ENCODE measurements around the gene SLC25A31. TPM values are rescaled to one million over a fixed set of nuclear protein-coding genes. Genes with fewer than 3 reads are reported as not detected.

Gene SLC25A31
- total and polyA plus RNA-seq, 7 donors, result not detected

DNA sequence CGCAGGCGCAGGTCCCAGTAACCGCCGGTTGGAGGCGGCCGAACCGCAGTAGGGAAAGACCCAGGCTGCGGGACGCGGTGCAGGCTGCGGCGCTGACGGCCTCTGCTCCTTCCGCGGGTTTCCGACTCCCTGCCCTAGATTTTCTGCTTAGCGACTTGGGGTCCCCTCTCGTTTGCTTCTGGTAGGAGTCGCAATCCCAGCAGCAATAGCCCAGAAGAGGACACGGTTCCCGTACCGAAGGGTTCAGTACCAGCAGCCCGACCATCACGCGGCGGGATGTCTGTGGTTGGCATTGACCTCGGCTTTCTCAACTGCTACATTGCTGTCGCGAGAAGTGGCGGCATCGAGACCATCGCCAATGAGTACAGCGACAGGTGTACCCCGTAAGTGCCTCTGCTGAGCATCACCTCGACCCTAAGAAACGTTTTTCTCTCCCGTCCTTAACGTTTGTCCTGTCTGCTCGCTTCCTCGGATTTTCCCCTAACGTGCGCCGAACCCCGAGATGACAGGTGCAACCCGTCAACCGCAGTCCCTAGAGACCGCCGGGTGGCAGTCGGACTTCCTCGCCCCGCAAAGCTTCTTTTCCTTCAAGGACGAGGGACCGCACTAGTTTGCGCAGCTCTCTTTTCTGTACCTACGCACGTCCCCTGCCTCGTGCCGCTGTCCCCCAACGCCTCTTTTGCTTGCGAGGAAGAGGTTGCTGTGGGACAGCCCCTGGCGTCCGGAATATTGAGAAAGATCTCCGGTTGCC lies 52.2 kb downstream of the SLC25A31 start, which contains the start of gene HSPA4L:
Gene HSPA4L, plus strand, starts transcription at position 48 of the 751 bp plus-strand sequence. Its CDS starts 229 bp downstream, at position 277.
- TF ChIP-seq, protein P1, sequence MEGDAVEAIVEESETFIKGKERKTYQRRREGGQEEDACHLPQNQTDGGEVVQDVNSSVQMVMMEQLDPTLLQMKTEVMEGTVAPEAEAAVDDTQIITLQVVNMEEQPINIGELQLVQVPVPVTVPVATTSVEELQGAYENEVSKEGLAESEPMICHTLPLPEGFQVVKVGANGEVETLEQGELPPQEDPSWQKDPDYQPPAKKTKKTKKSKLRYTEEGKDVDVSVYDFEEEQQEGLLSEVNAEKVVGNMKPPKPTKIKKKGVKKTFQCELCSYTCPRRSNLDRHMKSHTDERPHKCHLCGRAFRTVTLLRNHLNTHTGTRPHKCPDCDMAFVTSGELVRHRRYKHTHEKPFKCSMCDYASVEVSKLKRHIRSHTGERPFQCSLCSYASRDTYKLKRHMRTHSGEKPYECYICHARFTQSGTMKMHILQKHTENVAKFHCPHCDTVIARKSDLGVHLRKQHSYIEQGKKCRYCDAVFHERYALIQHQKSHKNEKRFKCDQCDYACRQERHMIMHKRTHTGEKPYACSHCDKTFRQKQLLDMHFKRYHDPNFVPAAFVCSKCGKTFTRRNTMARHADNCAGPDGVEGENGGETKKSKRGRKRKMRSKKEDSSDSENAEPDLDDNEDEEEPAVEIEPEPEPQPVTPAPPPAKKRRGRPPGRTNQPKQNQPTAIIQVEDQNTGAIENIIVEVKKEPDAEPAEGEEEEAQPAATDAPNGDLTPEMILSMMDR (IDR thresholded peaks at IDR 0.05), result peak in 2 of 4 experiments; percentile 12 to 15
- TF ChIP-seq EP300 (IDR thresholded peaks at IDR 0.05) (no peak), POLR2AphosphoS5 (IDR thresholded peaks at IDR 0.05) (peak; percentile 87 to 95 (median 92)), POLR2A (IDR thresholded peaks at IDR 0.05) (peak; percentile 57 to 75)
- Histone ChIP-seq H3K9me3 (no peaks in the 10 kb centered on the region), H3K4me3 (peak within 1 kb of the TSS; percentile 55 to 73 (median 66)), H3K4me1 (peaks cover 0 to 23% (median 8%) of the 10 kb centered on the region in 4 donors), H3K27ac (peak within 1 kb of the TSS; percentile 81 to 89 (median 86)), H3K36me3 (no peaks in the 10 kb centered on the region), H3K27me3 (no peaks in the 10 kb centered on the region)
- WGBS, 2 donors, result 0% methylated on average over 63 of the region's 63 CpGs
- DNase-seq, result peak; percentile 93
- intact Hi-C loops (cut with DNase I), result loop anchor here (2.0 to 5.0 kb wide), 4 partner anchors 100 to 280 kb away; partner anchors contain the start of genes ABHD18, INTU, LARP1B and MFSD8

DNA sequence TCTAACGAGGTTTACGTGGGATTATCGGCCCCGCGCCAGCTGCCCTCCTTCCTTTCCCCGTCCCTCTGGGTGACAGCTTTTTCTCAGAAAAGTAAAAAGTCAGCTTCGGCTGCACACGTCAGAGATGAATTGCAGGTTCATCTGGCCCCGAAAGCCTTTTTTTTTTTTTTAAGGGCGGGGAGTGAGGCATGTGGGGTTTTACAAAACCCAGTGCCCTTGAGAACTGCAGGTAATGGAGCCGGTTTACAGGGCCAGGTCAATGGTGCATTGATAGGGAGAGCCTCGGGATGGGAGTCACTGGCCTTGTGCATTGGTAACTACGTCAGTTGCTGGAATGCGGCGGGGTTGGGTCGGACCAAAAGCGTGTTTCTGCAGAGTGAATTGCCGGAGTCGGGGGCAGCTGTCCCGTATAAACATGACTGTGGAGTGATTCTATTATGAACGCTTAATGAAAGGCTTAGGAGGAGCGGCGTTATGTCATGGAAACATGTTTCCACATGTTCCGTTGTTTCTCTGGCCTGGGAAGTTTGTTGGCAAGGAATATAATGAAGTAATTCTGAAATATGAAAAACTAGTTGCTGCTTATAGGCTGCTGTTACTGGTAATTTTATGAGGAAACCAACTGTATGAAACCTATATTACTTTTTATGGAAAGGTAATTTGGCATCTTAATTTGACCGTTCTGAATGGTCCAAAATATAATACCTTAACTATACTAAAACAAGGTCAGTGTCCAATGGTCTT lies 53.0 kb downstream of the SLC25A31 start:
- peak overlapping the region; percentile 81 to 89 (median 86) for H3K27ac ChIP-seq
- peak; percentile 87 for DNase-seq
- TF ChIP-seq POLR2A (IDR thresholded peaks at IDR 0.05) (no peak), POLR2AphosphoS5 (IDR thresholded peaks at IDR 0.05) (peak in 2 of 4 donors; percentile 35 to 63), EP300 (IDR thresholded peaks at IDR 0.05) (peak in 1 of 4 donors; percentile 2)
- no peaks in the 10 kb centered on the region for H3K27me3 ChIP-seq
- intact Hi-C loops (cut with DNase I), result loop anchor here (2.0 to 5.0 kb wide), 4 partner anchors 99 to 279 kb away; partner anchors contain the start of genes ABHD18, INTU, LARP1B and MFSD8
- H3K4me3 ChIP-seq, result peak overlapping the region; percentile 55 to 73 (median 66)
- no peaks in the 10 kb centered on the region for H3K9me3 ChIP-seq
- no peaks in the 10 kb centered on the region for H3K36me3 ChIP-seq
- H3K4me1 ChIP-seq, result peaks cover 0 to 23% (median 8%) of the 10 kb centered on the region in 4 donors
- WGBS, 2 donors, result 4 to 16% methylated on average over 25 of the region's 25 CpGs

DNA sequence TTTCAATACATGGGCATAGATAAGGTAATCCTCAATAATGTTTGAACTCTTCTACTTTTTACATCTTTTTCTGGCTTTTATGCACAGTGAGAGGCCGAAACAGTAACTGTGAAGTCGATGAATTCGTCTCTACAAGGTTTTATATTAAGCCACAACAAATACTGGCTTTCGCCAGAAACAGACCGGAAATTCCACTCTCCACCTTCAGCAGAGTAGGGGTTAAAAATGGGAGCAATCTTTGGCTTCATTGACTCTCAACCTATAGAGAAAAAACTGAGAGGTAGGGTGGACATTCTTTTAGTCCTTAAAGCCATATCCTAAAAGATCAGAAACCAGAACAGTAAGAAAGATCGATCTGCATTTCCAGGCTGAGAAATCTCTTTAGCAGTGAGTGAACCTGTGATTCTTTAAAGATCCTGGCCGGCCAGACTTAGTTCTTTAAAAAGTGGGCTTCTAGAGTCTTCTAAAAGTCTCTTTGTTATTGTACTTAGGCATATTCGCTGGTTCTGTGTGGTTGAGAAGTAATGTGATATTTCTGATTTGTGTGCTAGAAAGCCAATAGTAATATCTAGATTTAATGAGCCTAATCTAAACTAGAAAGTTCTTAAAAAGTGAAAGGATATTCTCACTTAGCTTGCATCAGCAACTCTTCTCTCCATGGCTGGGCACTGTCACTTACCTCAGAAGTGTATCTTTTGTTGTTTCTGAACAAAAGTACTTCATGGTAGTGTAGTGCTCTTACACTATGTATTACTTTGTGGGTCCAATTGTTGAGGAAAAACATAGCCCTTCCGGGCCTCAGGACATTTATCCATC lies 54.0 kb downstream of the SLC25A31 start:
- Histone ChIP-seq H3K4me1 (peaks cover 0 to 23% (median 8%) of the 10 kb centered on the region in 4 donors), H3K27ac (peak overlapping the region; percentile 81 to 89 (median 86)), H3K4me3 (peak overlapping the region in 2 of 4 donors; percentile 69 to 73), H3K36me3 (no peaks in the 10 kb centered on the region), H3K9me3 (no peaks in the 10 kb centered on the region), H3K27me3 (no peaks in the 10 kb centered on the region)
- TF ChIP-seq POLR2A (IDR thresholded peaks at IDR 0.05) (no peak), EP300 (IDR thresholded peaks at IDR 0.05) (no peak), POLR2AphosphoS5 (IDR thresholded peaks at IDR 0.05) (no peak)
- TF ChIP-seq, protein P1 (IDR thresholded peaks at IDR 0.05), result no peak
- WGBS, 2 donors, result 89 to 90% methylated on average over 9 of the region's 9 CpGs
- DNase-seq, result no peak
- intact Hi-C loops (cut with DNase I), result loop anchor here (2.0 to 5.0 kb wide), 4 partner anchors 98 to 278 kb away; partner anchors contain the start of genes ABHD18, INTU, LARP1B and MFSD8

DNA sequence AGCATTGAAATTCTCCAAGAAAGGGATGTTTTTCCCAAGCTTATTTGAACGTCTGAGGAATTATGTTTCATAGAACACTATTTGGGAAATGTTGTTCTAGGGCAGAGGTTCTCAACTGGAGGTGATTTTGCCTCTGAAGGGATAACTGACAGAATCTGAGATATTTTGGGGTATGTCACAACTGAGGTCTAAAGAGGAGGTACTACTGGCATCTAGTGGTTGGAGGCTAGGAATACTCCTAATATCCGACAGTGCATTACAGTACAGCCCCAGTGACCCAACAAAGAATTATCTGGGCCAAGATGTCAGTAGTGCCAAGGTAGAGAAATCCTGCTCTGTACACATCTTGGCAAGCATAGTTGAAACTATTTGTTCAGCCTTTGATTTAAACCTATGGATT lies 58.3 kb downstream of the SLC25A31 start:
- no peak overlapping the region for H3K27ac ChIP-seq
- no peaks in the 10 kb centered on the region for H3K27me3 ChIP-seq
- no peak for DNase-seq
- H3K9me3 ChIP-seq, result no peaks in the 10 kb centered on the region
- intact Hi-C loops (cut with DNase I), result no loop called here
- H3K36me3 ChIP-seq, result no peaks in the 10 kb centered on the region
- no peak overlapping the region for H3K4me3 ChIP-seq
- 83 to 90% methylated on average over 2 of the region's 2 CpGs for WGBS, 2 donors
- TF ChIP-seq EP300 (IDR thresholded peaks at IDR 0.05), result no peak
- no peak for TF ChIP-seq POLR2AphosphoS5 (IDR thresholded peaks at IDR 0.05)
- no peak for TF ChIP-seq POLR2A (IDR thresholded peaks at IDR 0.05)
- TF ChIP-seq, protein P1 (IDR thresholded peaks at IDR 0.05), result no peak
- H3K4me1 ChIP-seq, result peaks cover 0 to 12% (median 7%) of the 10 kb centered on the region in 4 donors

Measured in sigmoid colon (tissue), 7 donors.